Measurements from ENCODE around the gene NFKBIE.

DNA sequence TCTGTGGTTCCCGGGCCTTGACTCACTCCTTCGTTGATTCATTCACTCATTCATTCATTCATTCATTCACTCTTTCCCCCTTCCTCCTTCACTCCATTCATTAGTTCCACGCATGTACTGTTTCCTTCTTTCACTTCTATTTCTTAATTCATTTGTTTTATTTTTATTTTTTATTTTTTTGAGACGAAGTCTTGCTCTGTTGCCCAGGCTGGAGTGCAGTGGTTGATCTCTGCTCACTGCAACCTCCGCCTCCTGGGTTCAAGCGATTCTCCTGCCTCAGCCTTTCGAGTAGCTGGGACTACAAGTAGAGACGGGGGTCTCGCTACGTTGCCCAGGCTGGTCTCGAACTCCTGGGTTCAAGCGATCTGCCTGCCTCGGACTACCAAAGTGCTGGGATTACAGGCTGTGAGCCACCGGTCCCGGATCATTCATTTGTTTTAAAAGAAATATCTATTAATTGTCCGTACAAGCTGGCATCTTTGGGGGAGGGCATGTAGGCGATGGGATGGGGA lies 427 bp upstream of the NFKBIE start:
- TF ChIP-seq TOX (CRISPR knock-in tag; IDR thresholded peaks at IDR 0.05; ENCODE audit: borderline replicate concordance): no peak
- TF ChIP-seq, protein P1, sequence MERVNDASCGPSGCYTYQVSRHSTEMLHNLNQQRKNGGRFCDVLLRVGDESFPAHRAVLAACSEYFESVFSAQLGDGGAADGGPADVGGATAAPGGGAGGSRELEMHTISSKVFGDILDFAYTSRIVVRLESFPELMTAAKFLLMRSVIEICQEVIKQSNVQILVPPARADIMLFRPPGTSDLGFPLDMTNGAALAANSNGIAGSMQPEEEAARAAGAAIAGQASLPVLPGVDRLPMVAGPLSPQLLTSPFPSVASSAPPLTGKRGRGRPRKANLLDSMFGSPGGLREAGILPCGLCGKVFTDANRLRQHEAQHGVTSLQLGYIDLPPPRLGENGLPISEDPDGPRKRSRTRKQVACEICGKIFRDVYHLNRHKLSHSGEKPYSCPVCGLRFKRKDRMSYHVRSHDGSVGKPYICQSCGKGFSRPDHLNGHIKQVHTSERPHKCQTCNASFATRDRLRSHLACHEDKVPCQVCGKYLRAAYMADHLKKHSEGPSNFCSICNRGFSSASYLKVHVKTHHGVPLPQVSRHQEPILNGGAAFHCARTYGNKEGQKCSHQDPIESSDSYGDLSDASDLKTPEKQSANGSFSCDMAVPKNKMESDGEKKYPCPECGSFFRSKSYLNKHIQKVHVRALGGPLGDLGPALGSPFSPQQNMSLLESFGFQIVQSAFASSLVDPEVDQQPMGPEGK (CRISPR knock-in tag; IDR thresholded peaks at IDR 0.05; ENCODE audit: borderline replicate concordance): no peak
- TF ChIP-seq, protein P2, sequence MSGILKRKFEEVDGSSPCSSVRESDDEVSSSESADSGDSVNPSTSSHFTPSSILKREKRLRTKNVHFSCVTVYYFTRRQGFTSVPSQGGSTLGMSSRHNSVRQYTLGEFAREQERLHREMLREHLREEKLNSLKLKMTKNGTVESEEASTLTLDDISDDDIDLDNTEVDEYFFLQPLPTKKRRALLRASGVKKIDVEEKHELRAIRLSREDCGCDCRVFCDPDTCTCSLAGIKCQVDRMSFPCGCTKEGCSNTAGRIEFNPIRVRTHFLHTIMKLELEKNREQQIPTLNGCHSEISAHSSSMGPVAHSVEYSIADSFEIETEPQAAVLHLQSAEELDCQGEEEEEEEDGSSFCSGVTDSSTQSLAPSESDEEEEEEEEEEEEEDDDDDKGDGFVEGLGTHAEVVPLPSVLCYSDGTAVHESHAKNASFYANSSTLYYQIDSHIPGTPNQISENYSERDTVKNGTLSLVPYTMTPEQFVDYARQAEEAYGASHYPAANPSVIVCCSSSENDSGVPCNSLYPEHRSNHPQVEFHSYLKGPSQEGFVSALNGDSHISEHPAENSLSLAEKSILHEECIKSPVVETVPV (CRISPR knock-in tag; IDR thresholded peaks at IDR 0.05): no peak
- TF ChIP-seq ZFP30 (CRISPR knock-in tag; IDR thresholded peaks at IDR 0.05): no peak
- TF ChIP-seq RARB (CRISPR knock-in tag; IDR thresholded peaks at IDR 0.05): no peak
- TF ChIP-seq CSDC2 (CRISPR knock-in tag; IDR thresholded peaks at IDR 0.05): no peak
- TF ChIP-seq PPARA (CRISPR knock-in tag; IDR thresholded peaks at IDR 0.05; ENCODE audit: borderline replicate concordance): no peak

Measured in SK-N-SH treated with all-trans-retinoic acid at 6 μM for 48 hours (cell line).